ENCODE results near the gene SEMA7A. TPM values are rescaled to one million over a fixed set of nuclear protein-coding genes. Genes with fewer than 3 reads are reported as not detected.

Gene SEMA7A
- total and polyA plus RNA-seq, 9 of the 15 experiments (the other 6 are each of a cell fraction or from before 2014, with no cell fraction given), result 0.04 to 8.2 (median 5.4) TPM; not detected in 1

GRCh38 chr15:74373731-74374647 lies 59.8 kb downstream of the SEMA7A start (continued):
- TF ChIP-seq KAT2B (IDR thresholded peaks at IDR 0.05; ENCODE audit: low read depth, low read length), result no peak
- TF ChIP-seq, protein P1, sequence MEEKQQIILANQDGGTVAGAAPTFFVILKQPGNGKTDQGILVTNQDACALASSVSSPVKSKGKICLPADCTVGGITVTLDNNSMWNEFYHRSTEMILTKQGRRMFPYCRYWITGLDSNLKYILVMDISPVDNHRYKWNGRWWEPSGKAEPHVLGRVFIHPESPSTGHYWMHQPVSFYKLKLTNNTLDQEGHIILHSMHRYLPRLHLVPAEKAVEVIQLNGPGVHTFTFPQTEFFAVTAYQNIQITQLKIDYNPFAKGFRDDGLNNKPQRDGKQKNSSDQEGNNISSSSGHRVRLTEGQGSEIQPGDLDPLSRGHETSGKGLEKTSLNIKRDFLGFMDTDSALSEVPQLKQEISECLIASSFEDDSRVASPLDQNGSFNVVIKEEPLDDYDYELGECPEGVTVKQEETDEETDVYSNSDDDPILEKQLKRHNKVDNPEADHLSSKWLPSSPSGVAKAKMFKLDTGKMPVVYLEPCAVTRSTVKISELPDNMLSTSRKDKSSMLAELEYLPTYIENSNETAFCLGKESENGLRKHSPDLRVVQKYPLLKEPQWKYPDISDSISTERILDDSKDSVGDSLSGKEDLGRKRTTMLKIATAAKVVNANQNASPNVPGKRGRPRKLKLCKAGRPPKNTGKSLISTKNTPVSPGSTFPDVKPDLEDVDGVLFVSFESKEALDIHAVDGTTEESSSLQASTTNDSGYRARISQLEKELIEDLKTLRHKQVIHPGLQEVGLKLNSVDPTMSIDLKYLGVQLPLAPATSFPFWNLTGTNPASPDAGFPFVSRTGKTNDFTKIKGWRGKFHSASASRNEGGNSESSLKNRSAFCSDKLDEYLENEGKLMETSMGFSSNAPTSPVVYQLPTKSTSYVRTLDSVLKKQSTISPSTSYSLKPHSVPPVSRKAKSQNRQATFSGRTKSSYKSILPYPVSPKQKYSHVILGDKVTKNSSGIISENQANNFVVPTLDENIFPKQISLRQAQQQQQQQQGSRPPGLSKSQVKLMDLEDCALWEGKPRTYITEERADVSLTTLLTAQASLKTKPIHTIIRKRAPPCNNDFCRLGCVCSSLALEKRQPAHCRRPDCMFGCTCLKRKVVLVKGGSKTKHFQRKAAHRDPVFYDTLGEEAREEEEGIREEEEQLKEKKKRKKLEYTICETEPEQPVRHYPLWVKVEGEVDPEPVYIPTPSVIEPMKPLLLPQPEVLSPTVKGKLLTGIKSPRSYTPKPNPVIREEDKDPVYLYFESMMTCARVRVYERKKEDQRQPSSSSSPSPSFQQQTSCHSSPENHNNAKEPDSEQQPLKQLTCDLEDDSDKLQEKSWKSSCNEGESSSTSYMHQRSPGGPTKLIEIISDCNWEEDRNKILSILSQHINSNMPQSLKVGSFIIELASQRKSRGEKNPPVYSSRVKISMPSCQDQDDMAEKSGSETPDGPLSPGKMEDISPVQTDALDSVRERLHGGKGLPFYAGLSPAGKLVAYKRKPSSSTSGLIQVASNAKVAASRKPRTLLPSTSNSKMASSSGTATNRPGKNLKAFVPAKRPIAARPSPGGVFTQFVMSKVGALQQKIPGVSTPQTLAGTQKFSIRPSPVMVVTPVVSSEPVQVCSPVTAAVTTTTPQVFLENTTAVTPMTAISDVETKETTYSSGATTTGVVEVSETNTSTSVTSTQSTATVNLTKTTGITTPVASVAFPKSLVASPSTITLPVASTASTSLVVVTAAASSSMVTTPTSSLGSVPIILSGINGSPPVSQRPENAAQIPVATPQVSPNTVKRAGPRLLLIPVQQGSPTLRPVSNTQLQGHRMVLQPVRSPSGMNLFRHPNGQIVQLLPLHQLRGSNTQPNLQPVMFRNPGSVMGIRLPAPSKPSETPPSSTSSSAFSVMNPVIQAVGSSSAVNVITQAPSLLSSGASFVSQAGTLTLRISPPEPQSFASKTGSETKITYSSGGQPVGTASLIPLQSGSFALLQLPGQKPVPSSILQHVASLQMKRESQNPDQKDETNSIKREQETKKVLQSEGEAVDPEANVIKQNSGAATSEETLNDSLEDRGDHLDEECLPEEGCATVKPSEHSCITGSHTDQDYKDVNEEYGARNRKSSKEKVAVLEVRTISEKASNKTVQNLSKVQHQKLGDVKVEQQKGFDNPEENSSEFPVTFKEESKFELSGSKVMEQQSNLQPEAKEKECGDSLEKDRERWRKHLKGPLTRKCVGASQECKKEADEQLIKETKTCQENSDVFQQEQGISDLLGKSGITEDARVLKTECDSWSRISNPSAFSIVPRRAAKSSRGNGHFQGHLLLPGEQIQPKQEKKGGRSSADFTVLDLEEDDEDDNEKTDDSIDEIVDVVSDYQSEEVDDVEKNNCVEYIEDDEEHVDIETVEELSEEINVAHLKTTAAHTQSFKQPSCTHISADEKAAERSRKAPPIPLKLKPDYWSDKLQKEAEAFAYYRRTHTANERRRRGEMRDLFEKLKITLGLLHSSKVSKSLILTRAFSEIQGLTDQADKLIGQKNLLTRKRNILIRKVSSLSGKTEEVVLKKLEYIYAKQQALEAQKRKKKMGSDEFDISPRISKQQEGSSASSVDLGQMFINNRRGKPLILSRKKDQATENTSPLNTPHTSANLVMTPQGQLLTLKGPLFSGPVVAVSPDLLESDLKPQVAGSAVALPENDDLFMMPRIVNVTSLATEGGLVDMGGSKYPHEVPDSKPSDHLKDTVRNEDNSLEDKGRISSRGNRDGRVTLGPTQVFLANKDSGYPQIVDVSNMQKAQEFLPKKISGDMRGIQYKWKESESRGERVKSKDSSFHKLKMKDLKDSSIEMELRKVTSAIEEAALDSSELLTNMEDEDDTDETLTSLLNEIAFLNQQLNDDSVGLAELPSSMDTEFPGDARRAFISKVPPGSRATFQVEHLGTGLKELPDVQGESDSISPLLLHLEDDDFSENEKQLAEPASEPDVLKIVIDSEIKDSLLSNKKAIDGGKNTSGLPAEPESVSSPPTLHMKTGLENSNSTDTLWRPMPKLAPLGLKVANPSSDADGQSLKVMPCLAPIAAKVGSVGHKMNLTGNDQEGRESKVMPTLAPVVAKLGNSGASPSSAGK (IDR thresholded peaks at IDR 0.05), result peak; percentile 91
- TF ChIP-seq YY1 (IDR thresholded peaks at IDR 0.05; ENCODE audit: borderline replicate concordance in 1 of 3, control insufficient read depth in 1 of 3, extremely low read depth in 1 of 3, insufficient read depth in 3 of 3, insufficient read length in 1 of 3, insufficient replicate concordance in 2 of 3, low read depth in 1 of 3, low read length in 2 of 3), result peak in 1 of 3 experiments; percentile 28
- peak; percentile 81; the same call in 1 of the 2 replicates for TF ChIP-seq SP1 (CRISPR knock-in tag; IDR thresholded peaks at IDR 0.05)
- TF ChIP-seq TEAD1 (CRISPR knock-in tag; IDR thresholded peaks at IDR 0.05), result 0 out of 4 replicates have a peak, but pooled peaks of 1 of the 2 experiments have one; percentile 72
- TF ChIP-seq NEUROD1 (IDR thresholded peaks at IDR 0.05; ENCODE audit: borderline replicate concordance, low read depth, low read length, partially characterized antibody), result peak; percentile 38
- TF ChIP-seq TAF1 (IDR thresholded peaks at IDR 0.05; ENCODE audit: control insufficient read depth, extremely low read depth, insufficient read depth, low read length, severe bottlenecking), result peak; percentile 26
- TF ChIP-seq LCOR (CRISPR knock-in tag; IDR thresholded peaks at IDR 0.05), result peak; percentile 61; the same call in 1 of the 2 replicates
- no peak; the same call in 1 of the 2 replicates for TF ChIP-seq NKRF (IDR thresholded peaks at IDR 0.05; ENCODE audit: borderline replicate concordance)
- 0 out of 2 replicates have a peak, but pooled peaks have one; percentile 39 for TF ChIP-seq NR2C2 (CRISPR knock-in tag; IDR thresholded peaks at IDR 0.05)
- no peak for TF ChIP-seq NR2C2 (tag; IDR thresholded peaks at IDR 0.05)

All from K562 (cell line).